HG02870 (cell line): ENCODE measurements around the gene ARHGAP22.
"Not testable (repeated sequence)": the region's sequence is repeated elsewhere in the genome, so short reads cannot be mapped to it uniquely, and the experiment has no call there.

Source experiments
- ATAC-seq: cut with Tn5 transposase; IDR thresholded peaks from one replicate; pipeline ENCODE4 v1.9.1; 2021; ENCODE audit warnings: mild to moderate bottlenecking, moderate library complexity; ENCODE audit not compliant: unreplicated experiment

ARHGAP22 gene

GRCh38 chr10:48442090-48442808 lies 162.6 kb downstream of the ARHGAP22 start:
- no peak for ATAC-seq

DNA sequence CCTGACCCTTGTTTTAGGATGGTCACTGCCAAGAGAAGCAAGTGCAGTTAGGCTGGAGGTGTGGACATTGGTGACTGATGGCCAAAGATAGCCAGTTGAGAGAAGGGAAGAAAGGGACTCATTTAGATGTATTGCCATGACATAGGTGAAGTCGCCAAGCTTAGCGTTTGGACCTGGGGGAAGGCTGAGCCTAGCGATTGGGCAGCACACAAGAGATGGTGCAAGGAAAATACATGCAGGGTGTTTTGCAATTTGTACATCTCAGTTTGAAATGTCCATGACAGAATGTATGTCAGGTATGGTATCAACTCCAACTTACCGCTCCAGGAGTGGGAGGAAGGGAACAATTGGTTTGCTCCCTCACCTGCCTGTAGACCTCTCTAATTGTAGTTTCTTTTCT lies 164.1 kb downstream of the ARHGAP22 start:
- ATAC-seq = no peak

GRCh38 chr10:48439581-48440041 lies 165.3 kb downstream of the ARHGAP22 start:
- no peak for ATAC-seq

GRCh38 chr10:48439031-48439430 lies 165.8 kb downstream of the ARHGAP22 start:
- no peak for ATAC-seq

GRCh38 chr10:48437546-48437945 lies 167.3 kb downstream of the ARHGAP22 start:
- no peak for ATAC-seq

DNA sequence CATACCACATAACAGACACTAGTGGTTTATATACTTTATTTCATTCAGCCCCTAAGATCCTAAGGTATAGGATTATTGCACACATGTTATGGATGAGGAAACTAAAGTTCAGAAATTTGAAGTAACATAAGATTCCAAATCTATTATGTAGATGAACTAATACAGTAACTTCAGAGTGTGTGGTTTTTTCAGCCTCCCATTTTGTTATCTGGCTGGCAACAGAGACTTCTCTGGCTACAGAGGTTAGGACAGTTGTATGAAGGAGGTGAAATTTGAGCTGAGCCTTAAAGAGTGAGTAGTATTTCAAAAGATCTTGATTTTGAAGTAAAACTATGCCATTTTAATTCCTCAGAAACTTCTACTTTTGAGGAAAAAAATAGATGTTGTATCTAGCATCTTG lies 173.0 kb downstream of the ARHGAP22 start:
- no peak for ATAC-seq

- no peak for ATAC-seq
Measured at GRCh38 chr10:48430402-48430993, 174.4 kb downstream of the ARHGAP22 start.

DNA sequence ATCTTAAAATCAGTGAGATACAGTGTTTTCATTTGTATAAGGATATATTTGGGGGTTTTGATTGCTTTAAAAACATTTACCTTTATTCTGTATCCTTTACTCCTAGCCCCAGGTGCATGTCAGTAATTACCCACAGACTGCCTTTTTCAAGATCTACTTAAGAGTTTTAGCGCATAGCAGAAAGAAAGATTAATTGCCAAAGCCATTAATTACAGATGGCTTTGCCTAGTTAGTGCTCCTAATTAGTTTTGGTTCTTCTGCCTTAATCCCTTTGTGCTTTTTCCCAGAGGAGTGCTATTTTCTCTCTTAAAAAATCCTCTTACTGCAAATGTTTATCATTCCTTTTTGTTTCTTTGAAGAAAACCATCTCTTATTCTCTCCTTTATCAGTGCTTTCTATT lies 175.6 kb downstream of the ARHGAP22 start:
- no peak for ATAC-seq

GRCh38 chr10:48428896-48429295 lies 176.0 kb downstream of the ARHGAP22 start:
- no peak for ATAC-seq

DNA sequence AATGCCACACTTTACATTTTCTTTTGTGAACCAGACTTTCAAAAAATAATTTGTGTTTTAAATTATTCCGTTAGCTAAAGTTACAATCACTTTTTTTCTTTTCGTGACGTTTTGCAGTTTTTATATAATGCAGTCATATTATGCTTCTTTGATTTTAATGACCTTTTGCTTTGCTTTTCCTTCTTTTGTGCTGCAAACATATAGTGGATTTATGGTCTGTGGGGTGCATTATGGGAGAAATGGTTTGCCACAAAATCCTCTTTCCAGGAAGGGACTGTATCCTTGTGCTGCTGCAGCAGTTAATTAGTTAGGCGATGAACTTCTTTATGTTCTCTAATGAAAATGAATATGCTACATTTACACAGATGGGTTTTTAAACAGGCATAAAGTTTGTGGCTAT lies 181.0 kb downstream of the ARHGAP22 start:
- ATAC-seq = no peak

DNA sequence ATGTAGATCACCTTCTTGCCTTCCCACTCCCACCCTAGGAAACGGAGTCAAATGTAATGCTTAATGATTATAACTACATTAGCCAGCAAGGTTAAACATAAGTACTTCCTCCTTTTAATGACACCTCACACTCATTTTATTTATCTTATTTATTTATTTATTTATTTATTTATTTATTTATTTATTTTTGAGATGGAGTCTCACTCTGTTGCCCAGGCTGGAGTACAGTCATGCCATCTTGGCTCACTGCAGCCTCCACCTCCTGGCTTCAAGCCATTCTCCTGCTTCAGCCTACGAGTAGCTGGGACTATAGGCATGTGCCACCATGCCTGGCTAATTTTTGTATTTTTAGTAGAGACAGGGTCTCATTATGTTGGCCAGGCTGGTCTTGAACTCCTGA lies 183.0 kb downstream of the ARHGAP22 start:
- not testable (repeated sequence) for ATAC-seq

DNA sequence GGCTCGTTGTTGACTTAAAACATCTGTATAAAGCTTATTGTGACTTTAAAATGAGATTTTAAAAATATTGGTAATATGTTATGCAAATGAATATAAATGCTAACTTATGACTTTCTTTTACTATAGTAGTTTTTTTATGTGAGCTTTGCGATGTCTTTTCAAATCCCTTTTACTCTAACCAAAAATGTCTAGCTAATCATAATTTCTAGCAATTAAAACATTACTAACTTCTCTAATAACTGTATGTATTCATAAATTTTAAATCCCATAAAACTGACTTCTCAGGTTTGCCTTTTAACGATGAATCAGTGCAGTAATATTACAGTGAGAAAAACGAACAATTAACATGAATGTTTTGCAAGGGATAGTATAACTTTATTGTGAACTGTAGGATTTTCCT lies 185.2 kb downstream of the ARHGAP22 start:
- no peak for ATAC-seq

- ATAC-seq = no peak
Measured at GRCh38 chr10:48418189-48418788, 186.6 kb downstream of the ARHGAP22 start.

GRCh38 chr10:48417374-48417773 lies 187.5 kb downstream of the ARHGAP22 start:
- no peak for ATAC-seq

DNA sequence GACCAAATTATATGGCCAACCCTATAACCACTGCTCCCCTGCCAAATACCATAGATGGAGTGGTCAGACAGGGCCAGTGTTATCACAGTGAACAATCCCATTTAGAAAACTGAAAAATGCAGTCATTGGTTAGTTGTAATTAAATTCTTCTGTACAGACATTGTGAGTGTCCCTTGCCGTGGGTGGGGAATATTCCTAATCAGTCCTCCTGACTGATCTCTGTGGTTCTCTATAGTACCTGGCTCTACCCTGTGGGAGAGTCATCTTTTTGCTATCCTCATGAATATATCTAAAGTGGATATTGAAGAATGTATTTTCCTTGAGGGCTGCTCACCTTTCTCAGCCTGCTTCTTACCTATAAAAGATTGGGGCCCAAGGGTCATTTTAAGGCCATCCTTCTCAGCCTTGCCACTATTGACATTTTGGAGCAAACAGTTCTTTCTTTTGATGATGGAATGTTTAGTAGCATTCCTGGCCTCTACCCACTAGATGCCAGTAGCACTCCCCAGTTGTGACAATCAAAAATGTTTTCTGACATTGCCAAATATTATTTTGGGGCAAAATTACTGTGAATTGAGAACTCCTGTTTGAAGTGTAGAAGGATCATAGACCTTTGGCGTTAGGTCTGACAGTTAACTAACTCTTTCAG lies 188.2 kb downstream of the ARHGAP22 start:
- no peak for ATAC-seq

DNA sequence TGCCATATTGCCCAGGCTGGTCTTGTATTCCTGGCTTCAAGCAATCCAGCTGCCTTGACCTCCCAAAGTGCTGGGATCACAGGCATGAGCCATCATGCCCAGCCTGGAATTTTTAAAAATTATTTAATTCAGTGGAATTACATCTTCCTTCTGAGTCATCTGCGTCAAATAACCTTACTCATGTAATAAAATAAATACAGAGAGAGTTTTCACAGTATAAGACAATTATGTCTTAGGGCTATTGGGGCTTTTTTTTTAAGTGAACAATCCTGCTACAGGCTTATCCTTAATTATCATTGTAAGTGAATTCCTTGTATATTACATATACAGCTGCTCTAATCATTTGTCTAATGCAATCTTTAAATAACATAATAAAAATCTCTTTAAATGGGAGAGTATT lies 190.1 kb downstream of the ARHGAP22 start:
- ATAC-seq = no peak

- no peak for ATAC-seq
Measured at GRCh38 chr10:48414160-48414559, 190.7 kb downstream of the ARHGAP22 start.

DNA sequence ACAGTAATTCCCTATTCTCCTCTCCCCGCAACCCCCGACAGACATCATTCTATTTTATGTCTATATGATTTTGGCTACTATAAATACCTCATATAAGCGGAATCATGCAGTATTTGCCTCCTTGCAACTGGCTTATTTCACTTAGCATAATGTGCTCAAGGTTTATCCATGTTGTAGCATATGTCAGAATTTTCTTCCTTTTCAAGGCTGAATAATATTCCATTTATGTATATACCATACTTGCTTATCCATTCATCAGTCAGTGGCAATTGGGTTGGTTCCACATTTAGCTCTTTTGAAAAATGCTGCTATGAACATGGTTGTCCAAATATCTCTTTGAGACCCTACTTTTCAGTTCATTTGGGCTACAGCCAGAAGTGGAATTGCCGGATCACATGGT lies 191.9 kb downstream of the ARHGAP22 start:
- no peak for ATAC-seq

- ATAC-seq = no peak
Measured at GRCh38 chr10:48412081-48412480, 192.8 kb downstream of the ARHGAP22 start.

GRCh38 chr10:48411510-48411909 lies 193.4 kb downstream of the ARHGAP22 start:
- no peak for ATAC-seq

DNA sequence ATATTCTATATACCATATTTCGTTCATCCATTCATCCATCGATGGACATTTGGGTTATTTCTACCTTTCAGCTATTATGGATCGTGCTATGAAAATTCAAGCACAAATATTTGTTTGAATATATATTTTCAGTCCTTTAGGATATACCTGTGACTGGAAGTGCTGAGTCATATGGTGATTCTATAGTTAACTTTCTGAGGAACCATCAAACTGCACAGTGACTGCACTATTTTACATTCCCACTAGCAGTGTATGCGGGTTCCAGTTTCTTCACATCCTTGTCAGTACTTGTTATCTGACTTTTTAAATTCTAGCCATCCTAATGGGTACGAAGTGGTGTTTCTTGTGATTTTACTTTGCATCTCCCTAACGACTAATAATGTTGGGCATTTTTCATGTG lies 194.4 kb downstream of the ARHGAP22 start:
- no peak for ATAC-seq

DNA sequence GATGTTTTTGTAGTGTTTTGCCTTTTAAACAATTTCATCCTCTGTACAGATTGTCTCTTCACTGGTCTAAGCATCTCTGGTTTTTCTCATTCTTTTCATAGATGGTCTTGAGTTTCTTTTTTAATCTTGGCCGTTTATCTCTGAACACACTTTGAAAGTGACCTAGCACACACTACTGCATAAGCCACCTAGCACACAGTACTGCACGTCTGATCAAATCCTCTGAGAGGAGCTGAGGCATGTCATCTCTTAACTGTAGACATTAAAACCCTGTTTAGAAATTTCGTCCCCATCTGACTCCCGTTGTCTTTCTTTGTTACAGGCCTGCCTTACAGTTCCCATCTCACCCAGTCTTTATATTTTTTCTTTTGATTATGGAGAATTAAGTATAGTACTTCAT lies 198.2 kb downstream of the ARHGAP22 start:
- ATAC-seq = no peak
